ENCODE measurements around the gene BACE2.
A peak's percentile ranks its signal among the peaks of the same experiment; 100 is the strongest.

BACE2 gene

DNA sequence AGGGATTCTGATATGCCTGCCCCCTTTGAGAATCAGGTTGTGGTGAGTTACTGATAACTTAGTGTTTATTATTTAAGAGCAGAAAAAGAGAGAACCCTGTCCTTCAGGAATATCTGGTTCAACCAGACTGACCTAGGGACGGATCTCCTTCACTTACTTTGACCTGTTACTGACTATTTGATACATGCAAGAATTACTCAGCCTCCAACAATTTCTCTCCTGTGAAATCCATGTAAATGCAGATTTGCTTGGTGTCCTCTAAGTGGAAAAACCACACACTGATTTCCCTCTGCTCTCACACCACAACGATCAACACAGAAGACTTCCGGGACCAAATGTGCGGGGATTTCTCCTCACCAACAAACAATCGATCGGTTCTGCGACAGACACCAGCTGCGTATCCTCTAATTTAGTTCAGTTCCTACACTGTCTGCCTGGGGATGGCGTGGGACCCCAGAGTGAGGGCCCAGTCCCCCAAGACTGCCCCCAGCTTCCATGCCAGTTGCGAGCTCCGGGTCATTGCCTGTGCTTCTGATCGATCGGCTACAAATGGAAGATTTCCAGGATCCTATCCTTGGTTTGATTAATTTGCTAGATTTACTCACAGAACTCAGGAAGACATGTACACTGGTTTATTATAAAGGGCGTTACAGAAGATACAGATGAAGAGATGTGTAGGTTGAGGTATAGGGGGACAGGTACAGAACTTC lies 51.7 kb downstream of the BACE2 start:
- no peak overlapping the region for H3K4me3 ChIP-seq (ENCODE audit: low read length)
- DNase-seq (ENCODE audit: low read depth), result peak; percentile 78
- TF ChIP-seq, protein P1, sequence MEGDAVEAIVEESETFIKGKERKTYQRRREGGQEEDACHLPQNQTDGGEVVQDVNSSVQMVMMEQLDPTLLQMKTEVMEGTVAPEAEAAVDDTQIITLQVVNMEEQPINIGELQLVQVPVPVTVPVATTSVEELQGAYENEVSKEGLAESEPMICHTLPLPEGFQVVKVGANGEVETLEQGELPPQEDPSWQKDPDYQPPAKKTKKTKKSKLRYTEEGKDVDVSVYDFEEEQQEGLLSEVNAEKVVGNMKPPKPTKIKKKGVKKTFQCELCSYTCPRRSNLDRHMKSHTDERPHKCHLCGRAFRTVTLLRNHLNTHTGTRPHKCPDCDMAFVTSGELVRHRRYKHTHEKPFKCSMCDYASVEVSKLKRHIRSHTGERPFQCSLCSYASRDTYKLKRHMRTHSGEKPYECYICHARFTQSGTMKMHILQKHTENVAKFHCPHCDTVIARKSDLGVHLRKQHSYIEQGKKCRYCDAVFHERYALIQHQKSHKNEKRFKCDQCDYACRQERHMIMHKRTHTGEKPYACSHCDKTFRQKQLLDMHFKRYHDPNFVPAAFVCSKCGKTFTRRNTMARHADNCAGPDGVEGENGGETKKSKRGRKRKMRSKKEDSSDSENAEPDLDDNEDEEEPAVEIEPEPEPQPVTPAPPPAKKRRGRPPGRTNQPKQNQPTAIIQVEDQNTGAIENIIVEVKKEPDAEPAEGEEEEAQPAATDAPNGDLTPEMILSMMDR (IDR thresholded peaks at IDR 0.05; ENCODE audit: insufficient read depth, low read depth, low read length, missing control alignments), result no peak

GRCh38 chr21:41220208-41220733 lies 52.3 kb downstream of the BACE2 start:
- H3K4me3 ChIP-seq (ENCODE audit: low read length), result no peak overlapping the region
- no peak for DNase-seq (ENCODE audit: low read depth)
- TF ChIP-seq, protein P1 (IDR thresholded peaks at IDR 0.05; ENCODE audit: insufficient read depth, low read depth, low read length, missing control alignments), result no peak

GRCh38 chr21:41222247-41223068 lies 54.5 kb downstream of the BACE2 start:
- no peak overlapping the region for H3K4me3 ChIP-seq (ENCODE audit: low read length)
- TF ChIP-seq, protein P1 (IDR thresholded peaks at IDR 0.05; ENCODE audit: insufficient read depth, low read depth, low read length, missing control alignments), result no peak
- no peak for DNase-seq (ENCODE audit: low read depth)

- no peak for DNase-seq (ENCODE audit: low read depth)
- TF ChIP-seq, protein P1 (IDR thresholded peaks at IDR 0.05; ENCODE audit: insufficient read depth, low read depth, low read length, missing control alignments), result no peak
- no peak overlapping the region for H3K4me3 ChIP-seq (ENCODE audit: low read length)
Observed at GRCh38 chr21:41226853-41227252, 58.9 kb downstream of the BACE2 start.

DNA sequence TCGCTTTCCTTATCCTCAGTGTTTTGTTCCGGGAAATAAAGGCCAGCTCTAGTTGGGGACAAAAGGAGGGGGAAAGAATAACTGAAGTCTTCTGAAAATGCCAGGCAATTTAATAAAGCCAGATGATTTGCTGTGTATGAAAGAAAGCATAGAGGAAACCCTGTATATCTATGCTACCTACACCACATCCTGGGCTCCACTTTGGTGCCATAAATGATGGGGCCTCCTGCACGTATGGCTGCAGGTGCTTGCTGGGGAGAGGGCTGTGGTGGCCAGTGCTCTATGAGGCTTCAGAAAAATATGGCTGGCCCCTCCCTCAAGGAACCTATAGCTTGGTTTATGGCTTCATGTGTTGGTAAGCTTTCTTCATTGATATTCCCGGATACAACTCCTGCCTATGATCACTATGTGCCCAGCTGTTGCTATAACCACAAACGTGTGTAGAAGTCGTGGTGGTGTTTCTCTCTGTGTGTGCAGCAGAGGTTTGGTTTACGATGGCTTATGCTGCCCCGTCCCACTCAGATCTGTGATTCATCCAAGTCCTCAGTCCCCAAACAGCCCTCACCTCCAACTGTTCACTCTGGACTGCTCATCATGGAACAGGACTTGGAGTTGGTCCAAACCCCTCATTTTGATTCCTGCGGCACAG lies 59.5 kb downstream of the BACE2 start:
- H3K4me3 ChIP-seq (ENCODE audit: low read length), result no peak overlapping the region
- TF ChIP-seq, protein P1 (IDR thresholded peaks at IDR 0.05; ENCODE audit: insufficient read depth, low read depth, low read length, missing control alignments), result no peak
- no peak for DNase-seq (ENCODE audit: low read depth)

GRCh38 chr21:41228006-41228370 lies 60.0 kb downstream of the BACE2 start:
- TF ChIP-seq, protein P1 (IDR thresholded peaks at IDR 0.05; ENCODE audit: insufficient read depth, low read depth, low read length, missing control alignments), result no peak
- no peak overlapping the region for H3K4me3 ChIP-seq (ENCODE audit: low read length)
- DNase-seq (ENCODE audit: low read depth), result no peak
